IMR-90 (cell line): ENCODE data around the gene MCRIP2. TPM values are rescaled to one million over a fixed set of nuclear protein-coding genes. Genes with fewer than 3 reads are reported as not detected.

Experiments
- ATAC-seq: fragments of 200-7000 bp; cut with Tn5 transposase; 2 replicates; pipeline ENCODE4 v1.9.1; 2020; ENCODE audit warnings: low read depth, mild to moderate bottlenecking, moderate library complexity
- BruUV-seq: library from RNA; stranded (reverse); fragments of 400-500 nt; replicated peaks from 2 replicates; lab custom pipeline; 2021; lab: Mats Ljungman, UMichigan
- CTCF ChIA-PET: fragments of 300-600 bp; formaldehyde crosslinking; extraction: SDS; loops from one replicate; lab custom pipeline; 2021; ENCODE audit warnings: antibody characterized with exemption; lab: Yijun Ruan, JAX
- POLR2A ChIA-PET: fragments of 300-600 bp; sonication (Branson Sonifier 250); formaldehyde crosslinking; loops from one replicate; lab custom pipeline; 2022; ENCODE audit warnings: antibody characterized with exemption; ENCODE audit not compliant: unreplicated experiment; lab: Charles Lee
- DNase-seq: peaks from one replicate; pipeline ENCODE4 v3.0.0; 2013
- H2AFZ ChIP-seq: replicated peaks from 2 replicates; pipeline ENCODE3; 2013; ENCODE audit warnings: low read length, mild to moderate bottlenecking; ENCODE audit not compliant: poor library complexity
- H2AK5ac ChIP-seq: 2 replicates; pipeline ENCODE4 v1.6.1; 2013; ENCODE audit warnings: low read depth, low read length, inconsistent platforms
- H2AK9ac ChIP-seq: replicated peaks from 2 replicates; pipeline ENCODE3; 2013; ENCODE audit warnings: mild to moderate bottlenecking, low read depth, low read length, moderate library complexity; ENCODE audit not compliant: poor library complexity
- H2BK120ac ChIP-seq: 2 replicates; pipeline ENCODE4 v1.6.1; 2013; ENCODE audit warnings: low read depth, low read length, inconsistent platforms
- H2BK15ac ChIP-seq: 3 replicates; pipeline ENCODE4 v1.6.1; 2013; ENCODE audit warnings: low read depth, low read length, inconsistent platforms
- H2BK20ac ChIP-seq: 2 replicates; pipeline ENCODE4 v1.6.1; 2013; ENCODE audit warnings: low read depth, mild to moderate bottlenecking, inconsistent platforms, low read length, moderate library complexity
- H2BK5ac ChIP-seq: 2 replicates; pipeline ENCODE4 v1.6.1; 2013; ENCODE audit warnings: mild to moderate bottlenecking, low read depth, low read length, inconsistent platforms; ENCODE audit not compliant: poor library complexity, severe bottlenecking
- H3K14ac ChIP-seq: replicated peaks from 2 replicates; pipeline ENCODE4 v1.6.1; 2013; ENCODE audit warnings: low read depth, low read length, inconsistent platforms
- H3K18ac ChIP-seq: 2 replicates; pipeline ENCODE4 v1.6.1; 2013; ENCODE audit warnings: low read depth, low read length, control low read depth
- H3K23ac ChIP-seq: 2 replicates; pipeline ENCODE4 v1.6.1; 2013; ENCODE audit warnings: low read depth, low read length, inconsistent platforms
- H3K27ac ChIP-seq: 2 replicates; pipeline ENCODE4 v1.5.1; 2013; ENCODE audit warnings: mild to moderate bottlenecking, control low read depth, low read length; ENCODE audit not compliant: insufficient read depth
- H3K27me3 ChIP-seq: 2 replicates; pipeline ENCODE4 v1.6.1; 2013; ENCODE audit warnings: low read length; ENCODE audit not compliant: control insufficient read depth, insufficient read depth
- H3K36me3 ChIP-seq: 2 replicates; pipeline ENCODE4 v1.6.1; 2013; ENCODE audit warnings: low read length, mixed read lengths; ENCODE audit not compliant: control insufficient read depth, insufficient read depth
- H3K4ac ChIP-seq: 2 replicates; pipeline ENCODE4 v1.6.1; 2013; ENCODE audit warnings: low read depth, low read length, inconsistent platforms
- H3K4me1 ChIP-seq: 2 replicates; pipeline ENCODE4 v1.6.1; 2013; ENCODE audit warnings: low read length, mixed read lengths; ENCODE audit not compliant: control insufficient read depth, insufficient read depth
- H3K4me2 ChIP-seq: 2 replicates; pipeline ENCODE4 v1.6.1; 2013; ENCODE audit warnings: low read depth, mild to moderate bottlenecking, control low read depth, low read length, moderate library complexity
- H3K4me3 ChIP-seq: 2 replicates; pipeline ENCODE4 v1.5.1; 2013; ENCODE audit warnings: low read depth, mild to moderate bottlenecking, control low read depth, low read length, moderate library complexity; ENCODE audit not compliant: insufficient read depth
- H3K56ac ChIP-seq: 2 replicates; pipeline ENCODE4 v1.6.1; 2013; ENCODE audit warnings: low read length, inconsistent platforms; ENCODE audit not compliant: insufficient read depth; ENCODE audit errors: extremely low read depth
- H3K79me1 ChIP-seq, 2 experiments: 2 replicates each; pipeline ENCODE4 v1.6.1; 2013; ENCODE audit warnings: low read length in 2 of 2, inconsistent platforms in 1 of 2, low read depth in 1 of 2
- H3K9ac ChIP-seq: 2 replicates; pipeline ENCODE4 v1.6.1; 2013; ENCODE audit warnings: low read depth, low read length, control low read depth
- H3K9me1 ChIP-seq: 2 replicates; pipeline ENCODE4 v1.6.1; 2013; ENCODE audit warnings: low read length, inconsistent platforms; ENCODE audit not compliant: insufficient read depth
- H3K9me3 ChIP-seq: 2 replicates; pipeline ENCODE4 v1.6.1; 2013; ENCODE audit warnings: low read length; ENCODE audit not compliant: control insufficient read depth, insufficient read depth
- H4K20me1 ChIP-seq: 2 replicates; pipeline ENCODE4 v1.6.1; 2013; ENCODE audit warnings: low read length, inconsistent platforms; ENCODE audit not compliant: insufficient read depth
- H4K5ac ChIP-seq: 2 replicates; pipeline ENCODE4 v1.6.1; 2013; ENCODE audit warnings: mild to moderate bottlenecking, low read depth, low read length, control low read depth
- H4K8ac ChIP-seq, 2 experiments: 2 replicates each; pipeline ENCODE4 v1.6.1; 2013; ENCODE audit warnings: low read depth in 2 of 2, low read length in 2 of 2, control low read depth in 1 of 2, inconsistent platforms in 1 of 2
- H4K91ac ChIP-seq: 2 replicates; pipeline ENCODE4 v1.6.1; 2013; ENCODE audit warnings: low read depth, low read length, inconsistent platforms; ENCODE audit not compliant: insufficient read depth
- BHLHE40 ChIP-seq: fragments of 150-350 bp; IDR thresholded peaks from 2 replicates; pipeline ENCODE4 v1.6.1; 2016; ENCODE audit warnings: mild to moderate bottlenecking, low read depth, low read length
- CEBPB ChIP-seq: IDR thresholded peaks from 2 replicates; pipeline ENCODE4 v1.6.1; 2012; ENCODE audit warnings: low read depth, low read length, improper control_type of control experiment
- CHD1 ChIP-seq: IDR thresholded peaks from 2 replicates; pipeline ENCODE4 v1.6.1; 2012; ENCODE audit warnings: low read depth, low read length, improper control_type of control experiment
- CTCF ChIP-seq: conservative IDR thresholded peaks from 2 replicates; pipeline ENCODE4 v1.5.1; 2012; ENCODE audit warnings: mild to moderate bottlenecking, low read depth, low read length, improper control_type of control experiment
- ELK1 ChIP-seq: fragments of 150-350 bp; IDR thresholded peaks from 2 replicates; pipeline ENCODE4 v1.6.1; 2016; ENCODE audit warnings: low read depth, mild to moderate bottlenecking, low read length, moderate library complexity, borderline replicate concordance
- FOS ChIP-seq: fragments of 150-350 bp; IDR thresholded peaks from 2 replicates; pipeline ENCODE4 v1.6.1; 2016; ENCODE audit warnings: low read depth, low read length
- MAFK ChIP-seq: IDR thresholded peaks from 2 replicates; pipeline ENCODE4 v1.6.1; 2012; ENCODE audit warnings: low read depth, low read length, improper control_type of control experiment
- MAZ ChIP-seq: IDR thresholded peaks from 2 replicates; pipeline ENCODE4 v1.6.1; 2012; ENCODE audit warnings: low read depth, mild to moderate bottlenecking, low read length, improper control_type of control experiment, moderate library complexity, borderline replicate concordance
- MXI1 ChIP-seq: IDR thresholded peaks from 2 replicates; pipeline ENCODE4 v1.6.1; 2012; ENCODE audit warnings: low read depth, mild to moderate bottlenecking, low read length, moderate library complexity, borderline replicate concordance
- NFE2L2 ChIP-seq: fragments of 150-350 bp; IDR thresholded peaks from 2 replicates; pipeline ENCODE4 v1.6.1; 2016; ENCODE audit warnings: low read depth, mild to moderate bottlenecking, low read length
- POLR2A ChIP-seq: IDR thresholded peaks from 2 replicates; pipeline ENCODE4 v1.6.1; 2012; ENCODE audit warnings: mild to moderate bottlenecking, low read depth, low read length
- RAD21 ChIP-seq: IDR thresholded peaks from 2 replicates; pipeline ENCODE4 v1.6.1; 2012; ENCODE audit warnings: low read length, improper control_type of control experiment
- RCOR1 ChIP-seq: IDR thresholded peaks from 2 replicates; pipeline ENCODE4 v1.6.1; 2012; ENCODE audit warnings: mild to moderate bottlenecking, low read length, improper control_type of control experiment; ENCODE audit not compliant: insufficient replicate concordance
- RFX5 ChIP-seq: IDR thresholded peaks from 2 replicates; pipeline ENCODE4 v1.8.0; 2012; ENCODE audit warnings: low read depth, mild to moderate bottlenecking, low read length, moderate library complexity
- SMC3 ChIP-seq: fragments of 150-350 bp; IDR thresholded peaks from 2 replicates; pipeline ENCODE4 v1.6.1; 2016; ENCODE audit warnings: low read depth, mild to moderate bottlenecking, antibody characterized with exemption, low read length, moderate library complexity
- USF2 ChIP-seq: fragments of 150-350 bp; IDR thresholded peaks from 2 replicates; pipeline ENCODE4 v1.6.1; 2017; ENCODE audit warnings: mild to moderate bottlenecking, antibody characterized with exemption, low read length, low read depth
- WGBS, 2 experiments: methylation state at CpG; one replicate each; pipeline versions ENCODE4 v1.1.5 to v1.1.7; 2013; ENCODE audit warnings: missing lambda C conversion rate in 2 of 2; ENCODE audit not compliant: insufficient read length in 1 of 2; ENCODE audit errors: extremely low coverage in 2 of 2; 5-methylcytosine and 5-hydroxymethylcytosine counted together
- dilution Hi-C: fragments of 300-500 bp; cut with HindIII; formaldehyde crosslinking; loops from one replicate; pipeline ENCODE4 v1.14.3; 2018; ENCODE audit warnings: low sequenced_read_pairs; ENCODE audit not compliant: unreplicated experiment
- in situ Hi-C: fragments of 300-500 bp; cut with MboI; formaldehyde crosslinking; loops from 3 replicates; pipeline ENCODE4 v1.14.3; 2019; ENCODE audit warnings: low sequenced_read_pairs, inconsistent platforms, mixed read lengths
- intact Hi-C: fragments of 100-400 bp; cut with micrococcal nuclease; formaldehyde crosslinking; loops from 2 replicates; pipeline ENCODE4 v1.10.0; 2022
- polyA plus RNA-seq, 3 experiments: library from polyadenylated mRNA; depleted of rRNA; stranded (reverse); fragments of >200 nt; gene quantifications; 2 replicates each; pipeline ENCODE4 v1.2.3, GENCODE V29; 2012; ENCODE audit warnings: low replicate concordance in 1 of 3
- total RNA-seq: library from RNA; depleted of rRNA; stranded (reverse); fragments of >200 nt; gene quantifications from 2 replicates; pipeline ENCODE4 v1.2.3, GENCODE V29; 2012

MCRIP2 gene
- total and polyA plus RNA-seq, 2 of the 4 experiments (the other 2 are of a cell fraction): 6.3 to 19.6 TPM

GRCh38 chr16:676913-677312, 35.3 kb downstream of the MCRIP2 start:
- in situ Hi-C loops: no loop called here
- no peak for ATAC-seq

More at GRCh38 chr16:676913-677312, 35.3 kb downstream of the MCRIP2 start:
- H4K5ac ChIP-seq: no peak overlapping the region
- dilution Hi-C loops: no loop called here
- no peak overlapping the region for H2AK9ac ChIP-seq
- no peak overlapping the region for H3K18ac ChIP-seq
- H4K20me1 ChIP-seq: peaks cover 33% of the 10 kb centered on the region
- no peak overlapping the region for H3K27ac ChIP-seq
- no peaks in the 10 kb centered on the region for H3K9me3 ChIP-seq
- no peak overlapping the region for H3K4ac ChIP-seq
- H3K79me1 ChIP-seq: peaks cover 2 to 30% of the 10 kb centered on the region in 2 experiments; a peak in 3 of 4 replicates
- intact Hi-C loops: no loop called here
- no peak overlapping the region for H2BK5ac ChIP-seq
- no peak overlapping the region for H3K4me2 ChIP-seq
- DNase-seq: no peak
- CTCF ChIA-PET: no interaction called here
- no peak overlapping the region for H2BK120ac ChIP-seq
- WGBS, 2 experiments: 69% methylated on average over 14 of the region's 23 CpGs; no CpG with 5 or more reads in 1 of the 2 experiments
- no peak overlapping the region for H4K8ac ChIP-seq
- no peaks in the 10 kb centered on the region for H3K27me3 ChIP-seq
- H2BK20ac ChIP-seq: no peak overlapping the region
- peaks cover 18% of the 10 kb centered on the region for H3K4me1 ChIP-seq
- BruUV-seq: no TSS peak
- no peak overlapping the region for H3K9ac ChIP-seq
- TF ChIP-seq BHLHE40 (no peak), SMC3 (no peak), CHD1 (no peak), MAZ (no peak), RCOR1 (no peak), CEBPB (no peak), USF2 (no peak), RAD21 (no peak), MAFK (no peak), RFX5 (no peak), FOS (no peak), POLR2A (no peak), ELK1 (no peak), CTCF (no peak), NFE2L2 (no peak), MXI1 (no peak)
- no peak overlapping the region for H4K91ac ChIP-seq
- H3K56ac ChIP-seq: no peak overlapping the region
- H2AK5ac ChIP-seq: no peak overlapping the region
- H2BK15ac ChIP-seq: no peak overlapping the region
- H3K4me3 ChIP-seq: no peak overlapping the region
- peaks cover 12% of the 10 kb centered on the region for H3K9me1 ChIP-seq
- H2AFZ ChIP-seq: no peak overlapping the region
- H3K36me3 ChIP-seq: peaks cover 29% of the 10 kb centered on the region
- POLR2A ChIA-PET: no interaction called here
- H3K23ac ChIP-seq: no peak overlapping the region
- no peak overlapping the region for H3K14ac ChIP-seq
